Measurements from ENCODE around the gene MAPK1IP1L. TPM values are rescaled to one million over a fixed set of nuclear protein-coding genes. Genes with fewer than 3 reads are reported as not detected.

MAPK1IP1L gene
- polyA plus RNA-seq, 1 of the 3 experiments (the other 2 are of a cell fraction), result 129 TPM

GRCh38 chr14:55111122-55111708 is 59.8 kb downstream of the MAPK1IP1L start:
- H4K20me1 ChIP-seq (ENCODE audit: insufficient read depth), result no peaks in the 10 kb centered on the region
- TF ChIP-seq IRF3 (IDR thresholded peaks at IDR 0.05; ENCODE audit: low read depth, low read length), result no peak
- TF ChIP-seq FOSL2 (IDR thresholded peaks at IDR 0.05; ENCODE audit: borderline replicate concordance, low read depth), result no peak
- TF ChIP-seq SIN3A (IDR thresholded peaks at IDR 0.05; ENCODE audit: borderline replicate concordance, low read depth, low read length), result no peak
- no peak for TF ChIP-seq GATA2 (CRISPR knock-in tag; IDR thresholded peaks at IDR 0.05)
- H3K27ac ChIP-seq (ENCODE audit: low read depth in 2 of 2, low read length in 1 of 2), result no peak overlapping the region
- H3K4me2 ChIP-seq, result no peak overlapping the region
- H3K4me3 ChIP-seq (ENCODE audit: low read depth in 2 of 2, low read length in 1 of 2), result no peak overlapping the region
- WGBS (ENCODE audit: low lambda C conversion rate), result 95% methylated on average over 9 of the region's 10 CpGs
- POLR2A ChIA-PET, result no interaction called here
- H3K9ac ChIP-seq, result no peak overlapping the region
- no peak for DNase-seq
- H3K27me3 ChIP-seq (ENCODE audit: insufficient read depth), result no peaks in the 10 kb centered on the region
- no peaks in the 10 kb centered on the region for H3K9me3 ChIP-seq
- no peaks in the 10 kb centered on the region for H3K9me2 ChIP-seq
- CTCF ChIA-PET, result no interaction called here
- H2AFZ ChIP-seq (ENCODE audit: low read depth), result no peak overlapping the region
- peaks cover 12 to 13% of the 10 kb centered on the region in 2 experiments; a peak in 3 of 4 replicates for H3K4me1 ChIP-seq (ENCODE audit: control insufficient read depth in 1 of 2, insufficient read depth in 2 of 2, low read depth in 1 of 2, low read length in 1 of 2)
- H3K79me2 ChIP-seq (ENCODE audit: insufficient read depth), result no peaks in the 10 kb centered on the region
- H3F3A ChIP-seq (replicated peaks; ENCODE audit: insufficient read depth), result peaks cover 17% of the 10 kb centered on the region
- H3K36me3 ChIP-seq (replicated peaks in 1 of 2; ENCODE audit: control insufficient read depth in 1 of 2, insufficient read depth in 2 of 2, low read length in 1 of 2), result no peaks in the 10 kb centered on the region

GRCh38 chr14:55114720-55115119 is 63.3 kb downstream of the MAPK1IP1L start:
- H3K27ac ChIP-seq (ENCODE audit: low read depth in 2 of 2, low read length in 1 of 2), result no peak overlapping the region
- no peak for DNase-seq
- H2AFZ ChIP-seq (ENCODE audit: low read depth), result no peak overlapping the region
- no peak overlapping the region for H3K4me3 ChIP-seq (ENCODE audit: low read depth in 2 of 2, low read length in 1 of 2)
- 77% methylated on average over 2 of the region's 2 CpGs for WGBS (ENCODE audit: low lambda C conversion rate)
- no peaks in the 10 kb centered on the region for H3K27me3 ChIP-seq (ENCODE audit: insufficient read depth)
- H3K79me2 ChIP-seq (ENCODE audit: insufficient read depth), result no peaks in the 10 kb centered on the region
- H3K4me1 ChIP-seq (ENCODE audit: control insufficient read depth in 1 of 2, insufficient read depth in 2 of 2, low read depth in 1 of 2, low read length in 1 of 2), result peaks cover 0 to 17% of the 10 kb centered on the region in 2 experiments; a peak in 1 of 4 replicates
- TF ChIP-seq RCOR1 (IDR thresholded peaks at IDR 0.05; ENCODE audit: low read length), result no peak
- TF ChIP-seq JUND (IDR thresholded peaks at IDR 0.05), result no peak
- no peak for TF ChIP-seq IRF3 (IDR thresholded peaks at IDR 0.05; ENCODE audit: low read depth, low read length)
- no peak for TF ChIP-seq NFIC (IDR thresholded peaks at IDR 0.05; ENCODE audit: borderline replicate concordance)
- TF ChIP-seq TEAD4 (IDR thresholded peaks at IDR 0.05; ENCODE audit: borderline replicate concordance, insufficient read depth), result no peak
- TF ChIP-seq FOXJ3 (CRISPR knock-in tag; IDR thresholded peaks at IDR 0.05), result no peak
- TF ChIP-seq EP300 (IDR thresholded peaks at IDR 0.05; ENCODE audit: borderline replicate concordance in 1 of 2, low read depth in 1 of 2, low read length in 1 of 2), result no peak
- no peak for TF ChIP-seq RXRA (IDR thresholded peaks at IDR 0.05; ENCODE audit: borderline replicate concordance, low read depth)
- TF ChIP-seq PBX3 (IDR thresholded peaks at IDR 0.05), result no peak
- no peak for TF ChIP-seq FOXM1 (IDR thresholded peaks at IDR 0.05; ENCODE audit: low read depth)
- TF ChIP-seq SIN3A (IDR thresholded peaks at IDR 0.05; ENCODE audit: borderline replicate concordance, low read depth, low read length), result no peak
- no peak for TF ChIP-seq YY1 (IDR thresholded peaks at IDR 0.05; ENCODE audit: low read depth)
- TF ChIP-seq GABPA (IDR thresholded peaks at IDR 0.05; ENCODE audit: low read depth), result no peak
- TF ChIP-seq ELF1 (IDR thresholded peaks at IDR 0.05), result no peak
- no peaks in the 10 kb centered on the region for H3F3A ChIP-seq (replicated peaks; ENCODE audit: insufficient read depth)
- H3K4me2 ChIP-seq, result no peak overlapping the region
- H3K9ac ChIP-seq, result no peak overlapping the region
- no peaks in the 10 kb centered on the region for H4K20me1 ChIP-seq (ENCODE audit: insufficient read depth)
- POLR2A ChIA-PET, result no interaction called here
- H3K9me3 ChIP-seq, result no peaks in the 10 kb centered on the region
- no peaks in the 10 kb centered on the region for H3K9me2 ChIP-seq
- H3K36me3 ChIP-seq (replicated peaks in 1 of 2; ENCODE audit: control insufficient read depth in 1 of 2, insufficient read depth in 2 of 2, low read length in 1 of 2), result no peaks in the 10 kb centered on the region
- CTCF ChIA-PET, result interaction anchor here (0.7 to 1.3 kb wide), 4 partner anchors 23 to 63 kb away, joined by 3 to 5 read pairs (median 4); no protein-coding TSS in a partner anchor
